ENCODE data around the gene ABL2. TPM values are rescaled to one million over a fixed set of nuclear protein-coding genes. Genes with fewer than 3 reads are reported as not detected.
A peak's percentile ranks its signal among the peaks of the same experiment; 100 is the strongest.

Gene ABL2
- total and polyA plus RNA-seq, 9 of the 15 experiments (the other 6 are each of a cell fraction or from before 2014, with no cell fraction given) = 1.4 to 15.0 (median 8.6) TPM

DNA sequence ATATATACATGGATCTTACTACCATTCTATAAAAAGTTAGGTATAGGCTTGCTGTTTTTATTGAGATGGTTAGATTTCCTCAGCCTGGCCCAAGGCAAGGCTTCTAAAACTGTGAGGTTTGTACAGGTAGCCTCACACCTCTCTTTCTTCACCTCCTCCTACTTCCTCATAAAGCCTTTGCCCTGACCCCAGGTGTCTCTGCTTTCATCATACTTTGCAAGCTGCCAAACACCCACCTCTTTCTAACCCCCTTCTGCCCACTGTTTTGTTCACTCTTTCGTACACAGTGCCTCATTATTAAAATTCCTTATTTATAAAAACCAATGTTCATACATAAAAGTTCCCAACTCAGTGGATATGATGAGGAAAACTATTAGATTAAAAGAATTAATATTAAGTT, 32.7 kb upstream of the ABL2 start (continued):
- no peak for TF ChIP-seq MEF2D (tag; conservative IDR thresholded peaks at IDR 0.05; ENCODE audit: low read depth)
- no peak for TF ChIP-seq EP400 (IDR thresholded peaks at IDR 0.05)
- TF ChIP-seq XRCC5 (IDR thresholded peaks at IDR 0.05; ENCODE audit: low read depth, low read length) = no peak
- TF ChIP-seq TFAP4 (CRISPR knock-in tag; IDR thresholded peaks at IDR 0.05; ENCODE audit: borderline replicate concordance) = no peak
- TF ChIP-seq PRMT5 (CRISPR knock-in tag; IDR thresholded peaks at IDR 0.05) = no peak
- no peak for TF ChIP-seq NFRKB (IDR thresholded peaks at IDR 0.05; ENCODE audit: low read depth)
- TF ChIP-seq ZNF140 (CRISPR knock-in tag; IDR thresholded peaks at IDR 0.05) = no peak

DNA sequence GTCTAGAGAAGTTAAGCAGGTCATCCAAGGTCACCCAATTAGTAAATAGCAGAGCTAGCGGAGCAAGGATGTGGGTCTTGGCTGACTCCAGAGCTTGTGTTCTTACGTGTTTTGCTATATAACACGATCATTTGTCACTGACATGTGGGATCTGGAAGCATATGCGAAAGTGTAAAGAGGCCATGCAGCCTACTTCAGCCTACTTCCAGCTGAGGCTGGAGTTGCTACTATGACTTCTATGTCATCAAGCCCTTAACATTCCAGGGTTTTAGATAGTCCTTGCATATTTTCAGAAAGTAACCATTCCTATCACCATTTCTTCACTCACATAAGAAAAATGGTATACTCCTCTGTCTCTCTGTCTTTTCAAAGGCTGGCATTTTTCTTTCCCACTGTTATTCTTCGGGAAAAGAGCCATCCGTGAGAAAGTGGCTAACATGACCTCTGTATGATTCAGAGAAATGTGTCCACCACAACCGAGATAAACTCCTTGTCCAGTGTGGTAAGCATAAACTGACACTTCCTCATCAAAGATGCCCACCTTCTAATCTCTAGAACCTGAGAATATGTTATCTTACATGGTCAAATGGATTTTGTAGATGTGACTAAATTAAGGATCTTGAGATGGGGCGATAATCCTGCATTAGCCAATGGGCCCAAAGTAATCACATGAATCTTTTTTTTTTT, 24.0 kb upstream of the ABL2 start:
- no peak for FAIRE-seq
- Histone ChIP-seq H3K27me3 (ENCODE audit: control insufficient read depth in 2 of 2, insufficient read depth in 2 of 2, low read length in 2 of 2) (no peaks in the 10 kb centered on the region; a peak in 1 of 5 replicates), H2AFZ (ENCODE audit: low read depth, low read length) (no peak overlapping the region), H3K9ac (ENCODE audit: insufficient read depth in 1 of 2, low read depth in 2 of 2, low read length in 2 of 2) (no peak overlapping the region), H3K27ac (ENCODE audit: extremely low read depth, low read depth, low read length) (no peak overlapping the region), H3K4me2 (ENCODE audit: insufficient read depth, low read length) (no peak overlapping the region), H3K4me3 (no peak overlapping the region), H3K79me2 (ENCODE audit: control insufficient read depth, insufficient read depth, low read length) (no peaks in the 10 kb centered on the region), H3K4me1 (replicated peaks in 1 of 2; ENCODE audit: control insufficient read depth in 2 of 2, insufficient read depth in 2 of 2, low read length in 2 of 2) (no peaks in the 10 kb centered on the region; a peak in 1 of 5 replicates), H4K20me1 (replicated peaks; ENCODE audit: control insufficient read depth, insufficient read depth, low read length) (no peaks in the 10 kb centered on the region), H3K9me1 (ENCODE audit: control insufficient read depth, insufficient read depth, low read length) (no peaks in the 10 kb centered on the region), H3K36me3 (ENCODE audit: control insufficient read depth, insufficient read depth, low read length) (no peaks in the 10 kb centered on the region), H3K9me3 (replicated peaks; ENCODE audit: control insufficient read depth, insufficient read depth, low read depth, low read length) (no peaks in the 10 kb centered on the region)
- no peak for DNase-seq (ENCODE audit: extremely low read depth in 1 of 4, low spot score in 3 of 4)
- POLR2A ChIA-PET = no interaction called here
- WGBS (ENCODE audit: insufficient coverage, low coverage, missing lambda C conversion rate) = 18% methylated on average over 8 of the region's 8 CpGs
- in situ Hi-C loops (cut with MboI) (no loop called here), intact Hi-C loops (cut with micrococcal nuclease) (loop anchor here (5.0 to 10.0 kb wide), 2 partner anchors 194 to 561 kb away; no protein-coding TSS in a partner anchor)
- no peak for ATAC-seq
- CTCF ChIA-PET (ENCODE audit: low intra/inter-chr PET ratio) = no interaction called here
- no TSS peak for BruUV-seq (replicated peaks)
- TF ChIP-seq TFAP4 (CRISPR knock-in tag; IDR thresholded peaks at IDR 0.05; ENCODE audit: borderline replicate concordance) = no peak
- peak; percentile 21; the same call in 1 of the 2 replicates for TF ChIP-seq SPI1 (IDR thresholded peaks at IDR 0.05; ENCODE audit: borderline replicate concordance, low read depth, low read length)
- TF ChIP-seq BACH1 (tag; IDR thresholded peaks at IDR 0.05) = no peak
- peak; percentile 62 for TF ChIP-seq CBFA2T3 (IDR thresholded peaks at IDR 0.05)
- TF ChIP-seq TCF3 (CRISPR knock-in tag; IDR thresholded peaks at IDR 0.05) = peak; percentile 22; the same call in 1 of the 2 replicates
- TF ChIP-seq FOSL1 (tag; conservative IDR thresholded peaks at IDR 0.05) = peak; percentile 83
- peak; percentile 20 to 24; a peak in 1 of 4 replicates for TF ChIP-seq KDM1A (IDR thresholded peaks at IDR 0.05)
- no peak for TF ChIP-seq ZNF830 (CRISPR knock-in tag; IDR thresholded peaks at IDR 0.05)
- TF ChIP-seq TRIM24 (IDR thresholded peaks at IDR 0.05) = 0 out of 4 replicates have a peak, but pooled peaks of 1 of the 2 experiments have one; percentile 22
- 0 out of 2 replicates have a peak, but pooled peaks have one; percentile 11 for TF ChIP-seq NCOR1 (IDR thresholded peaks at IDR 0.05)
- TF ChIP-seq MXI1 (IDR thresholded peaks at IDR 0.05; ENCODE audit: low read depth, low read length) = 0 out of 2 replicates have a peak, but pooled peaks have one; percentile 15
- TF ChIP-seq CBFA2T2 (conservative IDR thresholded peaks at IDR 0.05) = peak; percentile 32
- TF ChIP-seq ARID1B (IDR thresholded peaks at IDR 0.05) = peak; percentile 34; the same call in 1 of the 2 replicates
- TF ChIP-seq ESRRA (IDR thresholded peaks at IDR 0.05; ENCODE audit: borderline replicate concordance, low read depth) = peak; percentile 73
- TF ChIP-seq ZNF324 (CRISPR knock-in tag; IDR thresholded peaks at IDR 0.05) = no peak
- TF ChIP-seq TEAD4 (IDR thresholded peaks at IDR 0.05; ENCODE audit: low read length) = peak; percentile 58; the same call in 1 of the 2 replicates
- TF ChIP-seq TEAD4 (CRISPR knock-in tag; IDR thresholded peaks at IDR 0.05; ENCODE audit: borderline replicate concordance) = no peak
